ENCODE results near the gene FHL3. TPM values are rescaled to one million over a fixed set of nuclear protein-coding genes. Genes with fewer than 3 reads are reported as not detected.

FHL3 gene
- total and polyA plus RNA-seq, 2 of the 8 experiments (the other 6 are each of a cell fraction or from before 2014, with no cell fraction given) = 14.3 to 35.6 TPM

- TF ChIP-seq CHD7 (IDR thresholded peaks at IDR 0.05; ENCODE audit: insufficient replicate concordance, low read length) (no peak), CTBP2 (IDR thresholded peaks at IDR 0.05; ENCODE audit: borderline replicate concordance, insufficient read depth, insufficient read length, low read length) (no peak), JUND (IDR thresholded peaks at IDR 0.05; ENCODE audit: low read length) (no peak), ATF3 (IDR thresholded peaks at IDR 0.05; ENCODE audit: insufficient read depth, low read depth, low read length) (no peak), ATF2 (IDR thresholded peaks at IDR 0.05; ENCODE audit: low read length) (no peak), CEBPB (IDR thresholded peaks at IDR 0.05; ENCODE audit: low read depth, low read length) (no peak)
Observed at GRCh38 chr1:37987679-37988078, 17.6 kb downstream of the FHL3 start (continued).
